Activated CD8-positive, alpha-beta memory T cell treated with anti-CD3 and anti-CD28 coated beads for 4 hours (primary cell): ENCODE measurements around the gene SDHAF2.
"Not testable (repeated sequence)": the region's sequence is repeated elsewhere in the genome, so short reads cannot be mapped to it uniquely, and the experiment has no call there.

Source experiments
- DNase-seq, 2 donors: peaks; one replicate each; pipeline ENCODE4 v3.0.0-alpha.2; 2020; ENCODE audit warnings: low read depth in 2 of 2

The SDHAF2 gene

DNA sequence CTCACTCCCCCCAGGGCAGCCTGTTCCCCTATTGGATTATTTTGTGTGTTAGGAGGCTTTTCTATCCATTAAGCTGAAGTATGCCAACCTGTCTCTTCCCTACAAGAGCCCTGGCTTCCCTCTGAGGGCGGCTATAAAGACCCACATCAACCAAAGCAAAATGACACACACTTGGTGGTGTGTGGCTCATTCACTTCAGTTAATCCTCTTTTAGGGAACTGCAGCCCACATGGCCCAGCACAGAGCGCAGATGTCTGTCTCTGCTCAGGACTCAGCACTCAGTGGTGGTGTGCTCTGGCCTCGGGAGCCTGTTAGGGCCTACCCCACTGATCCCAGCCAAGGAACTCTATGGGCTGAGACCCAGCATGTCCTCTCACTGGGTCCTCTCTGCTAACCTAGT, 46.4 kb downstream of the SDHAF2 start:
- no peak for DNase-seq

DNA sequence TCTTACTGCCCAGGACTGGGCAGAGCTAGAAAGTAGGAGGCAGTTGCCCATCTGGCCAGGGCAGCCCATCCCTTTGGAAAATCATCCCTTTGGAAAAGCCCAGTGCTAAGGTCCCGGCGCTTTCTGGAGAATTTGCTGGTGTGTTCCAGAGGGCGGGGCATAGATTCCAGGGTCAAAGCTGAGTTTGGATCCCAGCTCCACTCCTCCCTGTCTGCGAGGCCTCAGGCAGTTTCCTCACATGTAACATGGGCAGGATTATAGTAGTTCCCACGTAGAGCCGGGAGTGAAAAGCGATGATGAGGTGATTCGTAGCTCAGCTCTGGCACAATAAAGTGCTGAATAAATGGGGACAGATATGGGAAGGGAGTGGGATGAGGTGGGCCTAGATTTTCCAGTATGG, 47.2 kb downstream of the SDHAF2 start:
- no peak for DNase-seq

DNA sequence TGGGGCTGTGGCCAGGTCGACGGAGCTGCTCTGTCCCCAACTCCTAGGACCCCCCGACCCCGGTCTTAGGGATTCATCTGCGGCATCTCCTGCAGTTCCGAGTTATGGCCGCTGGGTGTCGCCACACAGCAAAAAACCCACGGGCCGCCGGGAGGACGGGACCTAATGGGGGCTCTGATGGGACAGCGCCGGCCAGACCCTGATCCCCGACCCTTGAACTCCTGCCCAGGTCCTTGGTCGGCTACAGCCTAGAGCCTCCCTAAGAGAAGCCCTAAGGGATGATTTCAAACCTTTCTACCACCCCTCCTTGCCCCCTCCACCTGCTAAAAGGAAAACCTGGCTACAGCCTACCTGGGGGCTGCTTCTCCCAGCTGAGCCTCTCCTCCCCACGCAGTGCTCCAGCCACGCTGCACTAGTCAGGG, 47.8 kb downstream of the SDHAF2 start:
- DNase-seq: peak; percentile 31

DNA sequence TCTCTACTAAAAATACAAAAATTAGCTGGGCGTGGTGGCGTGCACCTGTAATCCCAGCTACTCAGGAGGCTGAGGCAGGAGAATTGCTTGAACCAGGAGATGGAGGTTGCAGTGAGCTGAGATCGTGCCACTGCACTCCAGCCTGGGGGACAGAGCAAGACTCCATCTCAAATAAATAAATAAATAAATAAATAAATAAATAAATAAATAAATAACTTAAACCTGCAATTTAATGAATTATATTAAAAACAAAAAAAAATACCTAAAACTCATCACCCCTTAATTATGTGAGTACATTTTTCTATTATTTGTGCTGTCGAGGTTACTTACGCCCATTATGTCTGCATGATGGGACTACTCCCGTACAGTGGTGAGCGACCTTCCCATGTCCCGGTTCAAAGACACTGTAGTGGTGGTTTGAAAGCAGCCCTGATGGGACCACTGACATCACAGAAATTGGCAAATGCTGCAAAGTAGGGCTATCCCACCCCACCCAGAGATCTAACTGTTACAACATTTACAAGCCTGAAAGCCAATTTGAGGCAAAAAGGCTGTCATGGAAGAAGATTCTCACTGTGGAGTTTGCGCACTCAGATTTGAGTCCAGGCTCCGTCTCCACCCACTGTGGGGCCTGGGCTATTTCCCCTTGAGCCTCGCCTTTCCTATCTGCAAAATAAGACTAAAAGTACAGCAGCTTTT, 49.6 kb downstream of the SDHAF2 start:
- not testable (repeated sequence) for DNase-seq

DNA sequence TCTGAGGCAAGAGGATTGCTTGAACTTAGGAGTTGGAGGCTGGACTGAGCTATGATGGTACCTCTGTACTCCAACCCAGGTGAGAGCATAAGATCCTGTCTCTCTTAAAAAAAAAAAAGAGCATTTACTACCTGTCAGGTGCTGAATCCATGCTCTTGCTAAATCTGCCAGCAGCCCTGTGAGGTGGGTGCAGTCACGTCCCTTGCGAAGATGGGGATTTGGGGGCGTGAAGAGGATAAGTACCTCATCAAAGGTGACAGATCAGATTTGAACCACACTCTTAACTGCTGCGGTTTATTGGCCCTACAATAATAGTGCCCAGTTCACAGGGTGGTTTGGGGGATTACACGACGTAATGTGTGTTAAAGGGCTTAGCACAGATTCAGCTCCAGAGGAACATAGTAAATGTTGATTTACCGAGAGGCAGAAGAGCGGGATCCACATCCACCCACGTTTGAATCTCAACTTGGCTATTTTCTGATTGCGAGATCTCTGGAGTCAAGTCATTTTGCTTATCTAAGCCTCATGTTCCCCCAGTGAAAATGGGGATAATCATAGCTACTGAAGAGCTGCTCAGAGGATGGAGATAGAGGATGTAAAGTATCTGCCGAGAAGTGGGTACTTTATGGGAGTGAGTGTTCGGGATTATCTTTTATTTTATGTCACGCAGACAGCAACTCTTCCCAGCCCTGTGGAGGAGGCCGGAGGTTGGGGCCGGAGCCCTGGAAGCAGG, 50.5 kb downstream of the SDHAF2 start:
- DNase-seq: no peak

DNA sequence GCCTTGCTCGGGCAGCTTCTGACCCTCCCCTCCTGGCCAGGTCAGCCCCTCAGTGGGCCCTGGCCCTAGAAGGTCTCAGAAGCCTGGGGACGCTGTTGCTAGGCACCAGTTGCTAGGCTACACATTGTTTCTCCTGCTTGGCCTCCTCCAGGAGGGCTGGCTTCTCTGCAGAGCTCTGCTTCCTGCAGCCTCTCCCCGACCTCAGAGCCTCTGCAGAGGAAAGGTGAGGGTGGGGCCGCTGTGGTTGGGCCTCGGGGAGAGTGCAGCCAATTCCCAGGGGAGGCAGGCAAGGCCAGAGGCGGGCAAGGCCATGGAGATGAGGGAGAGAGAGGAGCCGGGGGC, 51.0 kb downstream of the SDHAF2 start:
- DNase-seq: no peak

DNA sequence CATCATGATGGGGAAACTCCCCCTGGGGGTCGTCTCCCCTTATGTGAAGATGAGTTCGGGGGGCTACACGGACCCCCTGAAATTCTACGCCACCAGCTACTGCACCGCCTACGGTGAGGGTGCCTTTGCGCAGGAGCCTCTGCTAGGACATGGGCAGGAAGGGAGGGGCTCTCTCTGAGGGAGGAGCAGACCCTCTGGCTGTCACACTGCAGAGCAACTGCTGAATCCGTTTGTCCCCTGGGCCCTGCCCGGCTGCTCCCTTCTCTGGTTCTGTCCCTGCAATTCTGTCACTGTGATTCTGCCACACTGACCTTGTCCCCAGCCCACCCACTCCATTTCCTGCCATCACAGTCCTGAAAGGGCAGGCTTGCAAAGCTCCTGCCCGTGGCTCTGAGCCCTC, 51.9 kb downstream of the SDHAF2 start:
- DNase-seq: no peak

DNA sequence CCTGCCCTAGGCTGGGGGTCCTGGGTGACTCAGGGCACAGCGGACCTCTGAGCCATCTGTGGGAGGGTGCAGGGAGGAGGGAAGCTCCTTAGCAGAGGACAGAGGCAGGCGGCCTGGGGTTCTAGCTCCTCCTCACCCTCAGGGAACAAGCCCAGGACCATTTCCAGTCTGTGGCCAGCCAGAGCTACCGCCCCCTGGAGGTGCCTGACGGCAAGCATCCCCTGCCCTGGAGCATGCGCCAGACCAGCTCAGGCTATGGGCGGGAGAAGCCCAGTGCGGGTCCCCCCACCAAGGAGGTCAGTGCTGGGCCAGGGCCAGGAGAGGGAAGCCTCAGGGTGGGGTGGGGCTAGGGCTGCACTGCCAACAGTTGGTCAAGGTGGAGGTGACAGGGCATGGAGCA, 52.6 kb downstream of the SDHAF2 start:
- DNase-seq: no peak

DNA sequence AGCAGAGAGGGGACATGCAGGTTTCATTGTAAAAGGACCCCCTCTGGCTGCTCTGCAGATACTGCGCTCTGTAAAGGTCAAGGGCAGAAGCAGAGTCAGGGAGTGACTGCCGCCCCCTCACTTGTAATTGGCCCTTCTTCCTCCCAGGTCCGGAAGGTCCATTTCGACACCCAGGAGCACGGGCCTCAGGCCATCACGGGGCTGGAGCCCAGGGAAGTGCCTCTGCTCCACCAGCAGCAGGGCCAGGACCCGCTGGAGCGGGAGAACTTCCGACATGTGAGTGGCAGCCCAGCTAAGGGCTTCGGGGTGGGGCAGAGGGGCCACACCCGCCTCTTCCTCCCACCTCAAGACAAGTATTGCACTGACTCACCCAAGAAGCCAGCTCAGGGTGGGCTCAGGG, 54.6 kb downstream of the SDHAF2 start:
- DNase-seq: no peak

DNA sequence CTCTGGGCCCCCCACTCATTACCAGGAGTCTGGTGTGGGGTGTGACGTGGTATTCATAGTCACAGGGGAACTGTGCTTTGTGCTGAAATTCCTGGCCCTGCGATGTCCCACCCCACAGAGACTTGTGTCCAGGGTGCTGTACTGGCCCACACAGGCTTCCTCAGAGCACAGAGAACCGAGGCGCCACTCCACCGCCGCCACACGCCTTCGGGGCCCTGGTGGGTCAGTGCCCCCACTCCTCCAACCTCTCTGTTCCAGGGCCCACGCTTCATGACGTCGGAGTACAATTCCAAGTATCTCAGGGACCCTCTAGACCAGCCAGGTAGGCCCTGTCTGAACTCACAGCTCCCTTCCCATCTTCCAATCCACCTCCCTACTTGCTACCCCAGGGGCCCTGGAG, 55.2 kb downstream of the SDHAF2 start:
- no peak for DNase-seq

DNA sequence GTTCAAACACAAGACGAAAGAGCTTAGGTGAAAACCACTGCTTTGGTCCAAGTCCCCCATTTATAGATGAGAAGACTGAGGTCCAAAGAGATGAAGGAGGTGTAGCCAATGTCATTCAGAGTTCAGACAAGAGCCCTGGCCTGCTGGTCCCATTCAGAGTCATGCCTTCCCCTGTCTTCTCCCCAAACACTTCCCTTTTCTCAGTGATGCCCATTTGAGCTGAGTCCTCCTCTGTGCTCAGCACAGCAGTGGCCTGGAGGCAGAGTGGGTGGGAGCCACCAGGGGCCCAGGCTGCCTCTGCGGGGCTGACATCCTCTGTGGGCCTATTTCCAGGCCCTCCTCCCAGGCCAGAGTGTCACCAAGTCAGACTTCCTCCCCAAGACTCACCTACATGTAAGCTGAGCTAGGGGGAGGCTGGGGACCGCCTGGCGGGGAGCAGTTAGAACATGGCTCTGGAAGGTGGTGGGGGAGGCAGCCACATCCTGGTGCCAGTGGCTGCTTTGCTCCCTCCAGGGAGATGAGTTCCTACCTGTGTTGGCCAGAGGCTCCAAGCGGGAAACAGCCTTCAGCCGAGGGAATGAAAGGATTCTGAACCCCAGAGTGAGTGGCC, 56.2 kb downstream of the SDHAF2 start:
- DNase-seq: no peak

DNA sequence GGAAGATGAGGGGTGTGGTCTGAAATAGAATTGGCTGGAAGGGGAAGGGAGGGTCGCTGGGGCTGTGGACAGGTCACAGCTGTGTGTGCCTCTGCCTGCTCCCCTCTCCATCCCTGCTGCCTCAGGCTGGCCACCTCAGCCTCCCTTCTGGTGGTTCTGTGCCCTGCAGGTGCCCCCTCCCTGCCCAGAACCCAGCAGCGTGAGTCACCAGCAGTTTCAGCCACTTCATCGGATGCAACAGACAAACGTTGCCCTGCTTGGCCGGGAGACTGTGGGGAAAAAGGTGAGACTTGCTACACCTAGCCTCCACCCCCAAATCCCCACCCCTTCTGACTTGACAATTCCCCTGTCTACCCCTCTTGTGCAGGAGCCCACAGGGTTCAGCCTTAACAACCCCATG, 56.9 kb downstream of the SDHAF2 start:
- no peak for DNase-seq

DNA sequence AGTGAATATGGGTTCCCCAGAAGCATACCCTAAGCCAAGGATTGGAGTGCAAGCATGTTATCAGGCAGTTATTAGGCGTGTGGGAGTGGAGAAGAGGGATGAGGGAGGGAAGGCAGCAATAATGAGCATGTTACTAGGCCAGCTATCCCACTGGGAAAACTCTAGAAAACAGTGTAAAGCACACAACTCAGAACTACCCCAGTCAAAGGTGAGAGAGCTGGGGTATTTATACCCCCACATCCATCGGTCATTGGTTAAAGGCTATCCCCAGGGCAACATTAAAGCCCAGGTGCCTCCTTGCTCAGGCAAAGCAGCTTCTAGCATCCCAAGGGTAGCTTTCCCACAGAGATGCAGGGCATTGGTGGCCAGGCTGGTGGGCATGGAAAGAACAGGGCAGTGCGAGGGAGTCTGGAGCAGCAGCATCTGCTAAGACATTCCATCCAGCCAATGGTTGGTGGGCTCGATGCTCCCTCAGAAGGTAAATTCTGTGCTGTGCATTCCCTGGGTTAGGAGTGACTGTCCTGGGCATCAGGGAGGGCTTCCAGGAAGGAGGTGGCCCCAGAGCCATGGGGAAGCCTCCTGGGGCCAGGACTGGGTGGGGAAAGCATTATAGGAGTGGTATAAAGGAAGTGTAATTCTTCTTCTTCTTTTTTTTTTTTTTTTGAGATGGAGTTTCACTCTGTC, 57.6 kb downstream of the SDHAF2 start:
- DNase-seq: no peak

DNA sequence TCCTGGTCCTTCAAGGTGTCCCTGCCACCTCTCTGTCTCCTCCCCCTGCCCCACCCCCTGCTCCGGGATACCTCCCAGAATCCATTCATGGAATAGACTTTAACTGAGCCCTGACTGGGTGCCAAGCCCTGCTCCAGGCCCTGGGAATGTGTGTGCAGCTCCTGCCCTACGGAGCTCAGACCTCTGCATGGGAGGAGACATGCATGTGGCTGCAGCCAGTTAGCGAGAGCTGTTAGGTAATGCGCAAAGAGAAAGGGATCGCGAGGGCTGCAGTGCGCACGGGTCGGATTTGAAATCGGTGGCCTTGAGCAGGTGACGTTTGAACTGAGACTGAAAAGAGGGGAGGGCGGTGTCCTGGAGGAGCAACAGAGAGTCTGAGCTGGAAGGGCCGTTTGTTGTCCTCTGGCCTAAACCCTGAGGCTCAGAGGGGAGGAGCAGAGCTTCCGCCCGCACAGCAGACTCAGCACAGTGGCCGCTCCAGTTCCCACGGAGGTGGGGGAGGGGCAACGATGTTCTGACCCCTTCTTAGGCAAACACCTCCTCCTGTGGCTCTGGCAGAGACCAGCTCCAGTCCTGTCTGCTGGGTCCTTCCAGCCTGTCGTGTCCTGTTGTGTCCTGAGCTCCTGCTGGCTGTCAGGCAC, 58.8 kb downstream of the SDHAF2 start:
- DNase-seq: no peak

DNA sequence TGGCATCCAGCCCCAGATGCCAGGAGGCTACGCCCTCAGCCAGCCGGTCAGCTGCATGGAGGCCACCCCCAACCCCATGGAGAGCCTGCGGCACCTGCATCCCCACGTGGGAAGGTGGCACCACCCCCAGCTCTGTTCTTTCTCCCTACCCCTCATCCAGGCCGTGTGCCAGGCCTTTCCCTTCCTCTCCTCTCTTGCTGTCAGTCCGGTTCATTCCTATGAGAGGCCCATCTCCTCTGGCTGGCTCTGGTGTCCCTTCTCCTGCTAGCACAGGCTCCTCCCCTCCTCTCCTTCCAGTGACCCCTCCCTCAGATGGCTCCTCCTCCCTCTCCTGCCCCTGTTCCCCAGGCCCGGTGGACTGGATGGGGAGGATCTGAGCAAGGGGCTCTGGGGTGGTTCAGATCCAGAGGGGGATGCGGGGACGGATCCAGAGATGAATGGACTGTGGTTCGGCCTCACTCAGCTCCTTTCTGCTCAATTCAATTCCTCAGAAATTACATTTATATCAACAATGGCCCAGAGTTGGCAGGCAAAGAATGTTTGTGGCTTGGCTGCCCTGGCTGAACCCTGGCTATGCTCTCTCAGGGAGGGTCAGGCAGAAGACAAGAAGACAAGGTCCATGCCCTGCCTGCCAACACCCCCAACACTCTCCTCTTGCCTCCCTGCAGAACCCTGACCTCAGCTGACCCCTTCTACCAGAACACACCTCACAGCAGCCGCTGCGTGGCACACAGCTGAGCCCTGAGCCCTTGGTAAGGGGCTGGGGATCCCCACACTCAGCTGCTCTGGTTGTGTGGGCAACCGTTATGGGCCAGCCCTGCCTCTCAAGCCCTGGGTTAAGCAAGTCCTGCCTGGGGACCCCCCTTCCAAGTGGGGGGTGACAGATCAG, 60.2 kb downstream of the SDHAF2 start:
- no peak for DNase-seq

DNA sequence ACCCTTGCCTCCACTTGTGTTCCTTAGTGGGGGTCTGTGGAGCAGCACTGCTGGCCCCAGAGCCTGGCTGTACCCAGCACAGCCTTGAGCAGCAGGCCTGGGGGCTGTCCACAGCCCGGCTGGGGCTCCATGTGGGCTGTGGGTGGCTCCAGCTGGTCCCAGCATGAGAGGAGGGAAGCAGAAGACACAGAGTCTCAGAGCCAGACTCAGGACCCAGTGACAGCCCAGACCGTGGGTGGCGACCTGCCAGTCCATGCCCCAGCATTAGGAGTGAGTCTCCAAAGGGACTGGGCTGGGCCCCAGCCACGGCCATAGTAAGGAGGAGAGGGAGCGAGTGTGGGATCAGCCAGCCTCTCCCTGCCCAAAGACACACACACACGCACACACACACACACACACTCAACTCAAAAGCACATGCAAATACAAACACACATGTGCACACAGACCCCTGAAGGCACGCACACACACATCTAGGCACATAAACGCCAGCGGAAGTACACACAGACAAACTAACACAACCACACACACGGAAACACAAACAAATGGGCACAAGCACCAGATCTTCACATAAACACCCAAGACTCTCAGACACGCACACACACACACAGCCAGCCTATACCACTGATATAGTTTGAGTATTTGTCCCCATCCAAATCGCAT, 61.9 kb downstream of the SDHAF2 start:
- DNase-seq: no peak

DNA sequence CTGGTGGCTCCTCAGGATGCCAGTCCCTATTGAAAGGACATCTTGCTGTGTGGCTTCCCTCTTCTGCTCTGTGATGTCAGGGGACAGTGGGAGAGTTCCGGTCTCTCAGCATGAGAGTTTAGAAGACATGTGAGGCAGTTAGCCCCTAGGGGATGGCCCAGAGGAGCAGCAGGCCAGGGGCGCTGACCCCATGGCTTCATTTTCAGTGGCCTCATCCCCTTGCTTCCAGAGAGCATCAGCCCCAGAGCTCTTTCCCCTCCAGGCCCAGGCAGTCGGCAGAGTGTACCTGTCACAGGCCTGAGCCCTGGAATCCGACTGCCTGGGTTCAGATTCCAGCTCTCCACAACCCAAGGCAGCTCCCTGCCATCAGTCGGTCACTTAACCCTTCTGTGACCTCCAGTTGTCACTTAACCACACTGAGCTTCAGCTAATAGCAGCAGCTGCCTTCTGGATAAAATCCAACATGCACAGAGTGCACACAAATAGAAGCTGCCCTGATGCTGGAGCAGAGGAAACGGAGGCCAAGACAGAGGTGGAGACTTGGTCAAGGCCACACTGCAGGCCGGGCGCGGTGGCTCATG, 64.5 kb downstream of the SDHAF2 start:
- DNase-seq: no peak

DNA sequence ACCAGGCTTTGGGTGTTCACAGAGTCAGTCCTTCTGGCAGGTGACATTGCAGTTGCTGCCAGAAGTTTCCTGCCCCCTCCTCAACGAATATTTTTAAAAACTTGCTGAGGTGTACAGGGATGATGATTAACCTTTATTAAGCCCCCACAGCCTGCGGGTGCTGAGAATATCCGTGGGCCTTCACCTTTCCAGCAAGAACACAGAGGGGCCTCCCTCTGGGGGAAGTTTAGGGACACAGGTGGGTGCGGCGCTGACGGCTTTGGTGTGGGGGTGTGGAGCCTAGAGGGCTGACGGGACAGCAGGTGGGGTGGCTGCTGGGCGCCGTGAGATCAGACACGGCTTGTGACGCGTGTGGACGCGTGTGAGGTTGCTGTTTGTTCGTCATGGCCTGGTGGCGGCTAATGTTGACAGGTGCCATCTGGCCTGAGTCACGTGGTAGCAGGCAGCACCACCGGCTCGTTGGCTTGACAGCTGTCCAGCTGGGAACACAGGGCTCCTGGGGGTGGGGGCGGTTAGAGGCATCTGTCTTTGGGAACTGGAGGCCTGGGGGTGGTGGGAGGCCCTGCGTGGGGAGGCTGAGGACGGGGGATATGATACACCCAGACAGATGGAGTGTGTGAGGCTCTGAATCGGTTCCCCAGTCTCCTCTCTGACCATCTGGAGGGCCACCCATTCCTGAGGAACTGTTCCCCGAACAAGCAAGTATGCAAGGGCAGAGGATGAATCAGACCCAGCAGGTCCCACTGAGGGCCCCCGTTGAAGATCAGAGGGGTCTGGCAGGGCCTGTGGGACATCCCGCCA, 66.1 kb downstream of the SDHAF2 start:
- DNase-seq: no peak
